H4 (cell line): ENCODE measurements around the gene TBL3. TPM values are rescaled to one million over a fixed set of nuclear protein-coding genes. Genes with fewer than 3 reads are reported as not detected.

ENCODE experiments used
- total RNA-seq: library from RNA; depleted of rRNA; stranded (reverse); fragments of >200 nt; shearing (Covaris generic); gene quantifications from 2 replicates; pipeline ENCODE4 v1.2.3, GENCODE V29; 2014; rRNA removed

The TBL3 gene
- total RNA-seq, 1 experiment from 2014 or later, result 50.8 TPM

Other genes with a start within 250 kb of the TBL3 start
- 0.50 TPM in 1 of 2 replicates, not detected in the other for gene NME3, start 200.5 kb upstream of the TBL3 start, total RNA-seq
- 0.90 and 1.2 TPM in 2 replicates for gene EME2, start 199.2 kb upstream of the TBL3 start, total RNA-seq
- gene MRPS34, start 198.9 kb upstream of the TBL3 start, total RNA-seq, result 114 and 125 TPM in 2 replicates
- 20.1 and 23.9 TPM in 2 replicates for gene SPSB3, start 189.5 kb upstream of the TBL3 start, total RNA-seq
- gene NUBP2, start 189.1 kb upstream of the TBL3 start, total RNA-seq, result 38.9 and 112 TPM in 2 replicates
- gene IGFALS, start 178.3 kb upstream of the TBL3 start, total RNA-seq, result not detected in 2 replicates
- 18.4 and 31.3 TPM in 2 replicates for gene HAGH, start 145.2 kb upstream of the TBL3 start, total RNA-seq
- gene FAHD1, start 144.8 kb upstream of the TBL3 start, total RNA-seq, result 23.8 and 27.6 TPM in 2 replicates
- 2.8 and 9.0 TPM in 2 replicates for gene MEIOB, start 99.9 kb upstream of the TBL3 start, total RNA-seq
- not detected in 2 replicates for gene HS3ST6, start 53.6 kb upstream of the TBL3 start, total RNA-seq
- 25.3 and 32.7 TPM in 2 replicates for gene MSRB1, start 28.9 kb upstream of the TBL3 start, total RNA-seq
- gene RPL3L, start 17.4 kb upstream of the TBL3 start, total RNA-seq, result not detected in 2 replicates
- gene NDUFB10, start 12.5 kb upstream of the TBL3 start, total RNA-seq, result 360 and 447 TPM in 2 replicates
- gene RPS2, start 7.2 kb upstream of the TBL3 start, total RNA-seq, result 2,920 and 3,088 TPM in 2 replicates
- not detected in 2 replicates for gene RNF151, start 5.2 kb upstream of the TBL3 start, total RNA-seq
- not detected in 2 replicates for gene NOXO1, start 9.4 kb downstream of the TBL3 start, total RNA-seq
- 13.4 and 15.1 TPM in 2 replicates for gene GFER, start 12.1 kb downstream of the TBL3 start, total RNA-seq
- 3.4 and 7.7 TPM in 2 replicates for gene SYNGR3, start 17.9 kb downstream of the TBL3 start, total RNA-seq
- 5.5 and 10.4 TPM in 2 replicates for gene ZNF598, start 37.8 kb downstream of the TBL3 start, total RNA-seq
- gene NPW, start 47.7 kb downstream of the TBL3 start, total RNA-seq, result 2.7 TPM in 1 of 2 replicates, not detected in the other
- 33.1 and 33.7 TPM in 2 replicates for gene NHERF2, start 54.8 kb downstream of the TBL3 start, total RNA-seq
- gene NTHL1, start 75.8 kb downstream of the TBL3 start, total RNA-seq, result 28.2 and 42.3 TPM in 2 replicates
- 11.0 and 15.6 TPM in 2 replicates for gene TSC2, start 75.9 kb downstream of the TBL3 start, total RNA-seq
- gene PKD1, start 163.8 kb downstream of the TBL3 start, total RNA-seq, result 10.9 and 14.1 TPM in 2 replicates
- 1.9 and 3.2 TPM in 2 replicates for gene RAB26, start 176.6 kb downstream of the TBL3 start, total RNA-seq
- 58.2 and 71.0 TPM in 2 replicates for gene TRAF7, start 183.7 kb downstream of the TBL3 start, total RNA-seq
- gene CASKIN1, start 224.6 kb downstream of the TBL3 start, total RNA-seq, result 0.02 TPM in 2 replicates
- gene MLST8, start 233.4 kb downstream of the TBL3 start, total RNA-seq, result 22.1 and 28.4 TPM in 2 replicates
- 0.06 and 1.0 TPM in 2 replicates for gene BRICD5, start 238.8 kb downstream of the TBL3 start, total RNA-seq
- gene PGP, start 242.8 kb downstream of the TBL3 start, total RNA-seq, result 20.0 and 24.5 TPM in 2 replicates